ENCODE data around the gene HERC4. TPM values are rescaled to one million over a fixed set of nuclear protein-coding genes. Genes with fewer than 3 reads are reported as not detected.
"Not testable (repeated sequence)": the region's sequence is repeated elsewhere in the genome, so short reads cannot be mapped to it uniquely, and the experiment has no call there.

HERC4 gene
- total and polyA plus RNA-seq, 4 donors = 41.8 to 89.5 (median 45.6) TPM

- H3K4me3 ChIP-seq (ENCODE audit: low read depth, low read length); H3K27me3 ChIP-seq (ENCODE audit: control insufficient read depth, insufficient read depth, low read length); H3K9me3 ChIP-seq (ENCODE audit: control insufficient read depth, insufficient read depth, low read length); DNase-seq (ENCODE audit: low read depth in 4 of 6, low spot score in 6 of 6); H3K4me1 ChIP-seq (ENCODE audit: control insufficient read depth, insufficient read depth, low read length); H3K27ac ChIP-seq (ENCODE audit: low read depth, low read length): not testable (repeated sequence)
- H3K36me3 ChIP-seq (ENCODE audit: control insufficient read depth, insufficient read depth, low read length) = peaks cover 20% of the 10 kb centered on the region
- WGBS (ENCODE audit: insufficient coverage) = no CpG with 5 or more reads among the region's 8 CpGs
Measured at GRCh38 chr10:67982603-67983002, 92.5 kb downstream of the HERC4 start.

- peaks cover 20% of the 10 kb centered on the region for H3K36me3 ChIP-seq (ENCODE audit: control insufficient read depth, insufficient read depth, low read length)
- no peak for DNase-seq (ENCODE audit: low read depth in 4 of 6, low spot score in 6 of 6)
- H3K4me1 ChIP-seq (ENCODE audit: control insufficient read depth, insufficient read depth, low read length) = no peaks in the 10 kb centered on the region
- WGBS (ENCODE audit: insufficient coverage) = 92% methylated on average over 4 of the region's 5 CpGs
- H3K4me3 ChIP-seq (ENCODE audit: low read depth, low read length) = no peak overlapping the region
- no peaks in the 10 kb centered on the region for H3K27me3 ChIP-seq (ENCODE audit: control insufficient read depth, insufficient read depth, low read length)
- no peaks in the 10 kb centered on the region for H3K9me3 ChIP-seq (ENCODE audit: control insufficient read depth, insufficient read depth, low read length)
- H3K27ac ChIP-seq (ENCODE audit: low read depth, low read length) = no peak overlapping the region
Measured at GRCh38 chr10:67978749-67979148, 96.3 kb downstream of the HERC4 start.

- H3K4me1 ChIP-seq (ENCODE audit: control insufficient read depth, insufficient read depth, low read length) = no peaks in the 10 kb centered on the region
- no peaks in the 10 kb centered on the region for H3K9me3 ChIP-seq (ENCODE audit: control insufficient read depth, insufficient read depth, low read length)
- no peak overlapping the region for H3K27ac ChIP-seq (ENCODE audit: low read depth, low read length)
- H3K36me3 ChIP-seq (ENCODE audit: control insufficient read depth, insufficient read depth, low read length) = peaks cover 19% of the 10 kb centered on the region
- WGBS (ENCODE audit: insufficient coverage) = 89% methylated on average over 2 of the region's 2 CpGs
- no peak overlapping the region for H3K4me3 ChIP-seq (ENCODE audit: low read depth, low read length)
- DNase-seq (ENCODE audit: low read depth in 4 of 6, low spot score in 6 of 6) = no peak
- H3K27me3 ChIP-seq (ENCODE audit: control insufficient read depth, insufficient read depth, low read length) = no peaks in the 10 kb centered on the region
Measured at GRCh38 chr10:67977251-67977650, 97.8 kb downstream of the HERC4 start.

- Histone ChIP-seq H3K9me3 (ENCODE audit: control insufficient read depth, insufficient read depth, low read length) (peaks cover 2% of the 10 kb centered on the region), H3K27ac (ENCODE audit: low read depth, low read length) (no peak overlapping the region), H3K4me3 (ENCODE audit: low read depth, low read length) (no peak overlapping the region), H3K36me3 (ENCODE audit: control insufficient read depth, insufficient read depth, low read length) (peaks cover 23% of the 10 kb centered on the region), H3K27me3 (ENCODE audit: control insufficient read depth, insufficient read depth, low read length) (no peaks in the 10 kb centered on the region), H3K4me1 (ENCODE audit: control insufficient read depth, insufficient read depth, low read length) (no peaks in the 10 kb centered on the region)
- peak in 1 of 6 donors; percentile 4 for DNase-seq (ENCODE audit: low read depth in 4 of 6, low spot score in 6 of 6)
- 57% methylated on average over 2 of the region's 3 CpGs for WGBS (ENCODE audit: insufficient coverage)
Measured at GRCh38 chr10:67976292-67977245, 98.5 kb downstream of the HERC4 start.

GRCh38 chr10:67975871-67976270, 99.2 kb downstream of the HERC4 start:
- WGBS (ENCODE audit: insufficient coverage) = no CpG with 5 or more reads among the region's 1 CpG
- H3K9me3 ChIP-seq (ENCODE audit: control insufficient read depth, insufficient read depth, low read length) = peaks cover 2% of the 10 kb centered on the region
- no peaks in the 10 kb centered on the region for H3K27me3 ChIP-seq (ENCODE audit: control insufficient read depth, insufficient read depth, low read length)
- H3K27ac ChIP-seq (ENCODE audit: low read depth, low read length) = no peak overlapping the region
- peaks cover 22% of the 10 kb centered on the region for H3K36me3 ChIP-seq (ENCODE audit: control insufficient read depth, insufficient read depth, low read length)
- DNase-seq (ENCODE audit: low read depth in 4 of 6, low spot score in 6 of 6) = no peak
- no peak overlapping the region for H3K4me3 ChIP-seq (ENCODE audit: low read depth, low read length)
- no peaks in the 10 kb centered on the region for H3K4me1 ChIP-seq (ENCODE audit: control insufficient read depth, insufficient read depth, low read length)

- no peak overlapping the region for H3K27ac ChIP-seq (ENCODE audit: low read depth, low read length)
- H3K9me3 ChIP-seq (ENCODE audit: control insufficient read depth, insufficient read depth, low read length) = peaks cover 2% of the 10 kb centered on the region
- no peak for DNase-seq (ENCODE audit: low read depth in 4 of 6, low spot score in 6 of 6)
- no peaks in the 10 kb centered on the region for H3K27me3 ChIP-seq (ENCODE audit: control insufficient read depth, insufficient read depth, low read length)
- no peaks in the 10 kb centered on the region for H3K4me1 ChIP-seq (ENCODE audit: control insufficient read depth, insufficient read depth, low read length)
- WGBS (ENCODE audit: insufficient coverage) = no CpG with 5 or more reads among the region's 1 CpG
- peaks cover 7% of the 10 kb centered on the region for H3K36me3 ChIP-seq (ENCODE audit: control insufficient read depth, insufficient read depth, low read length)
- no peak overlapping the region for H3K4me3 ChIP-seq (ENCODE audit: low read depth, low read length)
Measured at GRCh38 chr10:67971311-67971710, 103.8 kb downstream of the HERC4 start.

- DNase-seq (ENCODE audit: low read depth in 4 of 6, low spot score in 6 of 6) = no peak
- Histone ChIP-seq H3K36me3 (ENCODE audit: control insufficient read depth, insufficient read depth, low read length) (peaks cover 10% of the 10 kb centered on the region), H3K27ac (ENCODE audit: low read depth, low read length) (no peak overlapping the region), H3K9me3 (ENCODE audit: control insufficient read depth, insufficient read depth, low read length) (peaks cover 2% of the 10 kb centered on the region), H3K27me3 (ENCODE audit: control insufficient read depth, insufficient read depth, low read length) (no peaks in the 10 kb centered on the region), H3K4me3 (ENCODE audit: low read depth, low read length) (no peak overlapping the region), H3K4me1 (ENCODE audit: control insufficient read depth, insufficient read depth, low read length) (no peaks in the 10 kb centered on the region)
Measured at GRCh38 chr10:67969875-67970274, 105.2 kb downstream of the HERC4 start.

GRCh38 chr10:67966035-67966434, 109.0 kb downstream of the HERC4 start:
- not testable (repeated sequence) for H3K4me1 ChIP-seq (ENCODE audit: control insufficient read depth, insufficient read depth, low read length); H3K4me3 ChIP-seq (ENCODE audit: low read depth, low read length); H3K36me3 ChIP-seq (ENCODE audit: control insufficient read depth, insufficient read depth, low read length); DNase-seq (ENCODE audit: low read depth in 4 of 6, low spot score in 6 of 6); H3K27ac ChIP-seq (ENCODE audit: low read depth, low read length); H3K27me3 ChIP-seq (ENCODE audit: control insufficient read depth, insufficient read depth, low read length); H3K9me3 ChIP-seq (ENCODE audit: control insufficient read depth, insufficient read depth, low read length)
- no CpG with 5 or more reads among the region's 4 CpGs for WGBS (ENCODE audit: insufficient coverage)

GRCh38 chr10:67965456-67965855, 109.6 kb downstream of the HERC4 start:
- no peak overlapping the region for H3K4me3 ChIP-seq (ENCODE audit: low read depth, low read length)
- H3K4me1 ChIP-seq (ENCODE audit: control insufficient read depth, insufficient read depth, low read length) = no peaks in the 10 kb centered on the region
- no peaks in the 10 kb centered on the region for H3K27me3 ChIP-seq (ENCODE audit: control insufficient read depth, insufficient read depth, low read length)
- DNase-seq (ENCODE audit: low read depth in 4 of 6, low spot score in 6 of 6) = no peak
- no peaks in the 10 kb centered on the region for H3K9me3 ChIP-seq (ENCODE audit: control insufficient read depth, insufficient read depth, low read length)
- no peak overlapping the region for H3K27ac ChIP-seq (ENCODE audit: low read depth, low read length)
- WGBS (ENCODE audit: insufficient coverage) = 100% methylated on average over 1 of the region's 2 CpGs
- H3K36me3 ChIP-seq (ENCODE audit: control insufficient read depth, insufficient read depth, low read length) = peaks cover 4% of the 10 kb centered on the region

- 87% methylated on average over 3 of the region's 8 CpGs for whole genome bisulfite sequencing (ENCODE audit: insufficient coverage)
- DNase-seq (ENCODE audit: low read depth in 4 of 6, low spot score in 6 of 6) = no peak
- Histone ChIP-seq H3K9me3 (ENCODE audit: control insufficient read depth, insufficient read depth, low read length) (no peaks in the 10 kb centered on the region), H3K4me3 (ENCODE audit: low read depth, low read length) (no peak overlapping the region), H3K4me1 (ENCODE audit: control insufficient read depth, insufficient read depth, low read length) (no peaks in the 10 kb centered on the region), H3K27me3 (ENCODE audit: control insufficient read depth, insufficient read depth, low read length) (no peaks in the 10 kb centered on the region), H3K36me3 (ENCODE audit: control insufficient read depth, insufficient read depth, low read length) (peaks cover 4% of the 10 kb centered on the region), H3K27ac (ENCODE audit: low read depth, low read length) (no peak overlapping the region)
Measured at GRCh38 chr10:67959839-67960476, 115.1 kb downstream of the HERC4 start.

All from spinal cord (tissue), 10 donors.